ENCODE measurements around the gene SGSH. TPM values are rescaled to one million over a fixed set of nuclear protein-coding genes. Genes with fewer than 3 reads are reported as not detected.

Gene SGSH
- total RNA-seq, 1 donor from 2014 or later, result 8.5 TPM

GRCh38 chr17:80227156-80227555, 7.0 kb upstream of the SGSH start:
- DNase-seq (ENCODE audit: low read depth in 2 of 2), result no peak

GRCh38 chr17:80225230-80225629, 5.1 kb upstream of the SGSH start:
- DNase-seq (ENCODE audit: low read depth in 2 of 2), result no peak

- no peak for DNase-seq (ENCODE audit: low read depth in 2 of 2)
Observed at GRCh38 chr17:80224683-80225082, 4.5 kb upstream of the SGSH start.

- no peak for DNase-seq (ENCODE audit: low read depth in 2 of 2)
Observed at GRCh38 chr17:80223838-80224497, 3.8 kb upstream of the SGSH start.

- DNase-seq (ENCODE audit: low read depth in 2 of 2), result no peak
Observed at GRCh38 chr17:80223142-80223815, 3.1 kb upstream of the SGSH start.

GRCh38 chr17:80222376-80223141, 2.4 kb upstream of the SGSH start:
- no peak for DNase-seq (ENCODE audit: low read depth in 2 of 2)

GRCh38 chr17:80221351-80222105, 1.4 kb upstream of the SGSH start:
- no peak for DNase-seq (ENCODE audit: low read depth in 2 of 2)

GRCh38 chr17:80220736-80221215, 643 bp upstream of the SGSH start:
- peak; percentile 12 to 46 for DNase-seq (ENCODE audit: low read depth in 2 of 2)

- DNase-seq (ENCODE audit: low read depth in 2 of 2), result no peak
Observed at GRCh38 chr17:80219763-80220053, 425 bp downstream of the SGSH start.

GRCh38 chr17:80219013-80219762, 945 bp downstream of the SGSH start:
- DNase-seq (ENCODE audit: low read depth in 2 of 2), result peak; percentile 11 to 71

- DNase-seq (ENCODE audit: low read depth in 2 of 2), result no peak
Observed at GRCh38 chr17:80218391-80218790, 1.7 kb downstream of the SGSH start.

- DNase-seq (ENCODE audit: low read depth in 2 of 2), result no peak
Observed at GRCh38 chr17:80217703-80218362, 2.3 kb downstream of the SGSH start.

- DNase-seq (ENCODE audit: low read depth in 2 of 2), result no peak
Observed at GRCh38 chr17:80216473-80217456, 3.4 kb downstream of the SGSH start.

GRCh38 chr17:80214878-80215210, 5.3 kb downstream of the SGSH start:
- no peak for DNase-seq (ENCODE audit: low read depth in 2 of 2)

GRCh38 chr17:80214012-80214877, 5.9 kb downstream of the SGSH start:
- no peak for DNase-seq (ENCODE audit: low read depth in 2 of 2)

GRCh38 chr17:80213643-80213975, 6.5 kb downstream of the SGSH start:
- no peak for DNase-seq (ENCODE audit: low read depth in 2 of 2)

- no peak for DNase-seq (ENCODE audit: low read depth in 2 of 2)
Observed at GRCh38 chr17:80212962-80213642, 7.0 kb downstream of the SGSH start.

- no peak for DNase-seq (ENCODE audit: low read depth in 2 of 2)
Observed at GRCh38 chr17:80212511-80212910, 7.6 kb downstream of the SGSH start.
